ENCODE measurements around the gene PRKG1. TPM values are rescaled to one million over a fixed set of nuclear protein-coding genes. Genes with fewer than 3 reads are reported as not detected.

The PRKG1 gene
- total and polyA plus RNA-seq, 2 of the 4 experiments (the other 2 are of a cell fraction) = 3.5 to 18.3 TPM

DNA sequence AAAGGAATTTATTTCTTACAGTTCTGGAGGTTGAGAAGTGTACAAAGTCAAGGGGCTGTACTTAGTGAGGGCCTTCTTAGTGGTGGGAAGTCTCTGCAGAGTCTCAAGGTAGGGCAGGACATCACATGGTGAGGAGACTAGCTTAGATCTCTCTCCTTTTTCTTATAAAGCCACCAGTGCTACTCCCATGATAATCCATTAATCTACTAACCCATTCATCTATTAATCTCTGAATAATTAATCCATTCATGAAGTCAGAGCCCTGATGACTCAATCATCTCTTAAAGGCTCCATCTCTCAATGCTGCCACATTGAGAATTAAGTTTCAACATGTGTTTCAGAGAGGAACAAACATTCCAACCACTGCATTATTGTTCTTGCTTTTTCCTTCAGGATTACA is 689.5 kb downstream of the PRKG1 start:
- in situ Hi-C loops (cut with MboI; ENCODE audit: low sequenced_read_pairs) = no loop called here
- Histone ChIP-seq H2BK5ac (ENCODE audit: low read depth, low read length, poor library complexity, severe bottlenecking) (no peak overlapping the region), H3K4me1 (ENCODE audit: control insufficient read depth, insufficient read depth, low read length) (no peaks in the 10 kb centered on the region), H3K9ac (ENCODE audit: low read depth, low read length) (no peak overlapping the region), H4K5ac (ENCODE audit: low read depth, low read length) (no peak overlapping the region), H3K79me1 (ENCODE audit: low read depth in 1 of 2, low read length in 2 of 2) (no peaks in the 10 kb centered on the region; a peak in 1 of 4 replicates), H2BK120ac (ENCODE audit: low read depth, low read length) (no peak overlapping the region), H4K8ac (ENCODE audit: low read depth in 2 of 2, low read length in 2 of 2) (no peak overlapping the region), H3K4me3 (ENCODE audit: insufficient read depth, low read depth, low read length) (no peak overlapping the region), H2BK20ac (ENCODE audit: low read depth, low read length) (no peak overlapping the region), H3K18ac (ENCODE audit: low read depth, low read length) (no peak overlapping the region), H4K91ac (ENCODE audit: insufficient read depth, low read depth, low read length) (no peak overlapping the region), H3K23ac (ENCODE audit: low read depth, low read length) (no peak overlapping the region), H3K4ac (ENCODE audit: low read depth, low read length) (no peak overlapping the region), H2AK5ac (ENCODE audit: low read depth, low read length) (no peak overlapping the region), H3K9me3 (ENCODE audit: control insufficient read depth, insufficient read depth, low read length) (peaks cover 2% of the 10 kb centered on the region; the same call in 1 of the 2 replicates), H3K14ac (replicated peaks; ENCODE audit: low read depth, low read length) (no peak overlapping the region), H2AFZ (replicated peaks; ENCODE audit: low read length, poor library complexity) (no peak overlapping the region), H2BK15ac (ENCODE audit: low read depth, low read length) (no peak overlapping the region), H2AK9ac (replicated peaks; ENCODE audit: low read depth, low read length, poor library complexity) (no peak overlapping the region), H3K4me2 (ENCODE audit: low read depth, low read length) (no peak overlapping the region), H3K36me3 (ENCODE audit: control insufficient read depth, insufficient read depth, low read length) (no peaks in the 10 kb centered on the region), H3K27me3 (ENCODE audit: control insufficient read depth, insufficient read depth, low read length) (no peaks in the 10 kb centered on the region), H3K27ac (ENCODE audit: insufficient read depth, low read length) (no peak overlapping the region), H3K56ac (ENCODE audit: extremely low read depth, insufficient read depth, low read length) (no peak overlapping the region), H4K20me1 (ENCODE audit: insufficient read depth, low read length) (no peaks in the 10 kb centered on the region), H3K9me1 (ENCODE audit: insufficient read depth, low read length) (no peaks in the 10 kb centered on the region)
- intact Hi-C loops (cut with micrococcal nuclease) = no loop called here
- DNase-seq (no peak), ATAC-seq (ENCODE audit: low read depth) (no peak)
- dilution Hi-C loops (cut with HindIII; ENCODE audit: low sequenced_read_pairs, unreplicated experiment) = no loop called here
- ChIA-PET POLR2A (ENCODE audit: unreplicated experiment) (no interaction called here), CTCF (interaction anchor here (1.3 kb wide), 1 partner anchor 8 kb away, joined by 3 read pairs; no protein-coding TSS in a partner anchor)
- TF ChIP-seq MXI1 (IDR thresholded peaks at IDR 0.05; ENCODE audit: borderline replicate concordance, low read depth, low read length) (no peak), RCOR1 (IDR thresholded peaks at IDR 0.05; ENCODE audit: insufficient replicate concordance, low read length) (no peak), POLR2A (IDR thresholded peaks at IDR 0.05; ENCODE audit: low read depth, low read length) (no peak), MAFK (IDR thresholded peaks at IDR 0.05; ENCODE audit: low read depth, low read length) (no peak), SMC3 (IDR thresholded peaks at IDR 0.05; ENCODE audit: low read depth, low read length) (no peak), MAZ (IDR thresholded peaks at IDR 0.05; ENCODE audit: borderline replicate concordance, low read depth, low read length) (no peak), NFE2L2 (IDR thresholded peaks at IDR 0.05; ENCODE audit: low read depth, low read length) (no peak), RFX5 (IDR thresholded peaks at IDR 0.05; ENCODE audit: low read depth, low read length) (no peak), BHLHE40 (IDR thresholded peaks at IDR 0.05; ENCODE audit: low read depth, low read length) (no peak), CEBPB (IDR thresholded peaks at IDR 0.05; ENCODE audit: low read depth, low read length) (no peak)
- TF ChIP-seq, protein P1, sequence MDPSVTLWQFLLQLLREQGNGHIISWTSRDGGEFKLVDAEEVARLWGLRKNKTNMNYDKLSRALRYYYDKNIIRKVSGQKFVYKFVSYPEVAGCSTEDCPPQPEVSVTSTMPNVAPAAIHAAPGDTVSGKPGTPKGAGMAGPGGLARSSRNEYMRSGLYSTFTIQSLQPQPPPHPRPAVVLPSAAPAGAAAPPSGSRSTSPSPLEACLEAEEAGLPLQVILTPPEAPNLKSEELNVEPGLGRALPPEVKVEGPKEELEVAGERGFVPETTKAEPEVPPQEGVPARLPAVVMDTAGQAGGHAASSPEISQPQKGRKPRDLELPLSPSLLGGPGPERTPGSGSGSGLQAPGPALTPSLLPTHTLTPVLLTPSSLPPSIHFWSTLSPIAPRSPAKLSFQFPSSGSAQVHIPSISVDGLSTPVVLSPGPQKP (IDR thresholded peaks at IDR 0.05; ENCODE audit: borderline replicate concordance, low read depth, low read length) = no peak
- TF ChIP-seq, protein P2, sequence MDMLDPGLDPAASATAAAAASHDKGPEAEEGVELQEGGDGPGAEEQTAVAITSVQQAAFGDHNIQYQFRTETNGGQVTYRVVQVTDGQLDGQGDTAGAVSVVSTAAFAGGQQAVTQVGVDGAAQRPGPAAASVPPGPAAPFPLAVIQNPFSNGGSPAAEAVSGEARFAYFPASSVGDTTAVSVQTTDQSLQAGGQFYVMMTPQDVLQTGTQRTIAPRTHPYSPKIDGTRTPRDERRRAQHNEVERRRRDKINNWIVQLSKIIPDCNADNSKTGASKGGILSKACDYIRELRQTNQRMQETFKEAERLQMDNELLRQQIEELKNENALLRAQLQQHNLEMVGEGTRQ (IDR thresholded peaks at IDR 0.05; ENCODE audit: low read depth, low read length) = no peak
- no TSS peak for BruUV-seq (replicated peaks)
